HCT116 (cell line): Measurements from ENCODE around the gene SNPH. TPM values are rescaled to one million over a fixed set of nuclear protein-coding genes. Genes with fewer than 3 reads are reported as not detected.

ENCODE experiments used
- ATAC-seq: fragments of 200-7000 bp; cut with Tn5 transposase; 2 replicates; pipeline ENCODE4 v1.9.1; 2020; ENCODE audit warnings: mild to moderate bottlenecking, moderate library complexity
- BruUV-seq: library from RNA; stranded (reverse); fragments of 400-500 nt; replicated peaks from 2 replicates; lab custom pipeline; 2021; lab: Mats Ljungman, UMichigan
- CTCF ChIA-PET: fragments of 300-600 bp; sonication (Branson Sonifier 250); formaldehyde crosslinking; loops from one replicate; lab custom pipeline; 2021; ENCODE audit warnings: antibody characterized with exemption; lab: Charles Lee
- POLR2A ChIA-PET: fragments of 300-600, 350-600 bp; sonication (Branson Sonifier 250); formaldehyde crosslinking; loops from one replicate; lab custom pipeline; 2021; ENCODE audit warnings: antibody characterized with exemption; lab: Charles Lee
- RAD21 ChIA-PET, 2 experiments: fragments of 300-600 bp; sonication (Branson Sonifier 250); formaldehyde crosslinking; loops; one replicate each; lab custom pipeline; 2023; ENCODE audit warnings: low total read pairs in 2 of 2; ENCODE audit not compliant: uncharacterized antibody in 2 of 2, unreplicated experiment in 2 of 2, low non-redundant PET in 1 of 2; lab: Charles Lee
- DNase-seq: peaks from one replicate; pipeline ENCODE4 v3.0.0-alpha.2; 2010; ENCODE audit warnings: low read depth, low spot score
- H2AFZ ChIP-seq: fragments of 200-600 bp; shearing (Covaris generic), sonication (generic); 2 replicates; pipeline ENCODE4 v1.6.1; 2017; ENCODE audit warnings: low read depth, mixed run types, mixed read lengths, antibody characterized with exemption, low read length; ENCODE audit not compliant: poor library complexity, severe bottlenecking
- H3K27ac ChIP-seq: 2 replicates; pipeline ENCODE4 v1.5.1; 2012; ENCODE audit warnings: low read depth, low read length
- H3K27me3 ChIP-seq: fragments of 200-600 bp; sonication (generic); 2 replicates; pipeline ENCODE4 v1.6.1; 2016; ENCODE audit warnings: mixed run types, low read length, mixed read lengths; ENCODE audit not compliant: insufficient read depth
- H3K36me3 ChIP-seq, 2 experiments: fragments of 200-500 bp in 1 of 2; fragments of 200-600 bp in 1 of 2; sonication (Bioruptor generic) in 1 of 2; sonication (generic) in 1 of 2; 2 replicates each; pipeline versions ENCODE4 v1.5.1 to v1.6.1; 2014 to 2016; ENCODE audit warnings: low read length in 2 of 2, inconsistent platforms in 1 of 2, mixed read lengths in 1 of 2, mixed run types in 1 of 2; ENCODE audit not compliant: insufficient read depth in 2 of 2, control insufficient read depth in 1 of 2
- H3K4me1 ChIP-seq, 2 experiments: fragments of 200-600 bp in 1 of 2; sonication (generic) in 1 of 2; 2 replicates each; pipeline versions ENCODE4 v1.5.1 to v1.6.1; 2012 to 2017; ENCODE audit warnings: low read length in 2 of 2, inconsistent platforms in 1 of 2, mild to moderate bottlenecking in 1 of 2, mixed read lengths in 1 of 2, mixed run types in 1 of 2, moderate library complexity in 1 of 2; ENCODE audit not compliant: insufficient read depth in 2 of 2, control insufficient read depth in 1 of 2
- H3K4me2 ChIP-seq: fragments of 200-600 bp; sonication (generic); 2 replicates; pipeline ENCODE4 v1.6.1; 2017; ENCODE audit warnings: mixed run types, low read length, mixed read lengths
- H3K4me3 ChIP-seq, 2 experiments: fragments of 200-600 bp in 1 of 2; sonication (generic) in 1 of 2; replicated peaks in 1 of 2; 2 replicates each; pipeline ENCODE4 v1.5.1; 2011 to 2016; ENCODE audit warnings: low read length in 2 of 2, control low read depth in 1 of 2, low read depth in 1 of 2, mild to moderate bottlenecking in 1 of 2, mixed read lengths in 1 of 2, mixed run types in 1 of 2
- H3K79me2 ChIP-seq: fragments of 200-600 bp; sonication (generic); 2 replicates; pipeline ENCODE4 v1.6.1; 2017; ENCODE audit warnings: mild to moderate bottlenecking, mixed run types, low read length, moderate library complexity, mixed read lengths; ENCODE audit not compliant: insufficient read depth
- H3K9ac ChIP-seq: fragments of 200-600 bp; sonication (generic); 2 replicates; pipeline ENCODE4 v1.6.1; 2016; ENCODE audit warnings: low read length, mixed read lengths
- H3K9me2 ChIP-seq: fragments of 200-600 bp; sonication (generic), shearing (Covaris generic); 2 replicates; pipeline ENCODE4 v1.6.1; 2017; ENCODE audit warnings: mixed run types, mild to moderate bottlenecking, moderate library complexity; ENCODE audit not compliant: insufficient read depth
- H3K9me3 ChIP-seq, 2 experiments: fragments of 200-500 bp in 1 of 2; fragments of 200-600 bp in 1 of 2; sonication (Bioruptor generic) in 1 of 2; sonication (generic) in 1 of 2; 2 replicates each; pipeline ENCODE4 v1.6.1; 2014 to 2017; ENCODE audit warnings: low read length in 2 of 2, mixed read lengths in 2 of 2, inconsistent platforms in 1 of 2, low read depth in 1 of 2, mild to moderate bottlenecking in 1 of 2, mixed run types in 1 of 2, moderate library complexity in 1 of 2; ENCODE audit not compliant: control insufficient read depth in 1 of 2, insufficient read depth in 1 of 2
- H4K20me1 ChIP-seq: fragments of 200-600 bp; sonication (generic), shearing (Covaris generic); 2 replicates; pipeline ENCODE4 v1.6.1; 2017; ENCODE audit warnings: mixed run types, mild to moderate bottlenecking, moderate library complexity; ENCODE audit not compliant: insufficient read depth
- CEBPB ChIP-seq: IDR thresholded peaks from 2 replicates; pipeline ENCODE4 v1.6.1; 2012; ENCODE audit warnings: low read depth
- EGR1 ChIP-seq: IDR thresholded peaks from 2 replicates; pipeline ENCODE4 v1.6.1; 2012; ENCODE audit warnings: low read depth
- ELF1 ChIP-seq: IDR thresholded peaks from 2 replicates; pipeline ENCODE4 v1.6.1; 2012; ENCODE audit warnings: low read depth, borderline replicate concordance
- EZH2 ChIP-seq: fragments of 200-600 bp; sonication (generic); IDR thresholded peaks from 2 replicates; pipeline ENCODE4 v1.6.1; 2017; ENCODE audit warnings: antibody characterized with exemption, mixed run types
- EZH2phosphoT487 ChIP-seq: fragments of 200-600 bp; IDR thresholded peaks from 2 replicates; pipeline ENCODE4 v1.6.1; 2018; ENCODE audit warnings: antibody characterized with exemption, borderline replicate concordance
- FOSL1 ChIP-seq: IDR thresholded peaks from 2 replicates; pipeline ENCODE4 v1.6.1; 2012; ENCODE audit warnings: low read depth
- MAX ChIP-seq: IDR thresholded peaks from 2 replicates; pipeline ENCODE4 v1.6.1; 2012
- POLR2A ChIP-seq: IDR thresholded peaks from 2 replicates; pipeline ENCODE4 v1.7.0; 2011; ENCODE audit warnings: borderline replicate concordance; ENCODE audit not compliant: insufficient read depth, insufficient read length; ENCODE audit errors: extremely low read depth
- RAD21 ChIP-seq: IDR thresholded peaks from 2 replicates; pipeline ENCODE4 v1.6.1; 2012; ENCODE audit warnings: low read depth, mild to moderate bottlenecking
- REST ChIP-seq: IDR thresholded peaks from 2 replicates; pipeline ENCODE4 v1.6.1; 2012; ENCODE audit warnings: low read depth
- SIN3A ChIP-seq: IDR thresholded peaks from 2 replicates; pipeline ENCODE4 v1.6.1; 2012; ENCODE audit warnings: low read depth
- SP1 ChIP-seq: IDR thresholded peaks from 2 replicates; pipeline ENCODE4 v1.6.1; 2012; ENCODE audit warnings: low read depth
- SRF ChIP-seq: IDR thresholded peaks from 2 replicates; pipeline ENCODE4 v1.6.1; 2012; ENCODE audit warnings: low read depth
- YY1 ChIP-seq: IDR thresholded peaks from 2 replicates; pipeline ENCODE4 v1.6.1; 2011; ENCODE audit warnings: low read length, low read depth, moderate library complexity, mild to moderate bottlenecking; ENCODE audit not compliant: insufficient replicate concordance; ENCODE audit errors: extremely low read depth
- intact Hi-C: fragments of 100-400 bp; cut with micrococcal nuclease; formaldehyde crosslinking; loops from 2 replicates; pipeline ENCODE4 v1.10.0; 2022
- total RNA-seq: library from RNA; stranded (reverse); gene quantifications from one replicate; pipeline ENCODE4 v1.2.1, GENCODE V29; 2021; ENCODE audit not compliant: unreplicated experiment

Gene SNPH
- total RNA-seq, 1 experiment from 2014 or later, result 3.2 TPM

- no peak overlapping the region for H3K27ac ChIP-seq
- ChIA-PET POLR2A (no interaction called here), CTCF (no interaction called here), RAD21 (no interaction called here)
- H3K27me3 ChIP-seq, result no peaks in the 10 kb centered on the region
- no peaks in the 10 kb centered on the region for H3K9me2 ChIP-seq
- no peak for ATAC-seq
- DNase-seq, result no peak
- H4K20me1 ChIP-seq, result no peaks in the 10 kb centered on the region
- no peaks in the 10 kb centered on the region for H3K9me3 ChIP-seq
- no TSS peak for BruUV-seq
- no peaks in the 10 kb centered on the region for H3K36me3 ChIP-seq
- no peak overlapping the region for H2AFZ ChIP-seq
- H3K4me3 ChIP-seq, result no peak overlapping the region
- H3K4me1 ChIP-seq, result peaks cover 8 to 11% of the 10 kb centered on the region in 2 experiments
- intact Hi-C loops, result no loop called here
- H3K4me2 ChIP-seq, result no peak overlapping the region
- no peak for TF ChIP-seq EZH2
- no peak for TF ChIP-seq ELF1
- no peak for TF ChIP-seq SRF
- no peak for TF ChIP-seq FOSL1
- TF ChIP-seq EGR1, result no peak
- TF ChIP-seq REST, result no peak
- H3K9ac ChIP-seq, result no peak overlapping the region
- H3K79me2 ChIP-seq, result no peaks in the 10 kb centered on the region
Observed at GRCh38 chr20:1296922-1297321, 30.8 kb downstream of the SNPH start.

- H4K20me1 ChIP-seq, result no peaks in the 10 kb centered on the region
- ChIA-PET CTCF (no interaction called here), RAD21 (no interaction called here), POLR2A (no interaction called here)
- no peaks in the 10 kb centered on the region for H3K79me2 ChIP-seq
- H3K9me2 ChIP-seq, result no peaks in the 10 kb centered on the region
- H3K4me2 ChIP-seq, result no peak overlapping the region
- TF ChIP-seq CEBPB (no peak), FOSL1 (no peak), POLR2A (no peak), EZH2phosphoT487 (no peak), MAX (no peak), SIN3A (no peak), SP1 (no peak), YY1 (no peak), RAD21 (no peak)
- H3K9me3 ChIP-seq, result no peaks in the 10 kb centered on the region
- BruUV-seq, result no TSS peak
- H3K9ac ChIP-seq, result no peak overlapping the region
- H3K4me1 ChIP-seq, result peaks cover 8 to 11% of the 10 kb centered on the region in 2 experiments
- no peaks in the 10 kb centered on the region for H3K36me3 ChIP-seq
- no peak overlapping the region for H3K4me3 ChIP-seq
- ATAC-seq (no peak), DNase-seq (no peak)
- no peak overlapping the region for H2AFZ ChIP-seq
- no peak overlapping the region for H3K27ac ChIP-seq
- H3K27me3 ChIP-seq, result no peaks in the 10 kb centered on the region
- intact Hi-C loops, result no loop called here
Observed at GRCh38 chr20:1297486-1297885, 31.4 kb downstream of the SNPH start.
